ENCODE measurements around the gene ALG14.

The ALG14 gene

GRCh38 chr1:94955767-94956632, 116.8 kb downstream of the ALG14 start:
- 100% methylated on average over 5 of the region's 6 CpGs for WGBS (ENCODE audit: insufficient coverage)
- POLR2A ChIA-PET = no interaction called here

DNA sequence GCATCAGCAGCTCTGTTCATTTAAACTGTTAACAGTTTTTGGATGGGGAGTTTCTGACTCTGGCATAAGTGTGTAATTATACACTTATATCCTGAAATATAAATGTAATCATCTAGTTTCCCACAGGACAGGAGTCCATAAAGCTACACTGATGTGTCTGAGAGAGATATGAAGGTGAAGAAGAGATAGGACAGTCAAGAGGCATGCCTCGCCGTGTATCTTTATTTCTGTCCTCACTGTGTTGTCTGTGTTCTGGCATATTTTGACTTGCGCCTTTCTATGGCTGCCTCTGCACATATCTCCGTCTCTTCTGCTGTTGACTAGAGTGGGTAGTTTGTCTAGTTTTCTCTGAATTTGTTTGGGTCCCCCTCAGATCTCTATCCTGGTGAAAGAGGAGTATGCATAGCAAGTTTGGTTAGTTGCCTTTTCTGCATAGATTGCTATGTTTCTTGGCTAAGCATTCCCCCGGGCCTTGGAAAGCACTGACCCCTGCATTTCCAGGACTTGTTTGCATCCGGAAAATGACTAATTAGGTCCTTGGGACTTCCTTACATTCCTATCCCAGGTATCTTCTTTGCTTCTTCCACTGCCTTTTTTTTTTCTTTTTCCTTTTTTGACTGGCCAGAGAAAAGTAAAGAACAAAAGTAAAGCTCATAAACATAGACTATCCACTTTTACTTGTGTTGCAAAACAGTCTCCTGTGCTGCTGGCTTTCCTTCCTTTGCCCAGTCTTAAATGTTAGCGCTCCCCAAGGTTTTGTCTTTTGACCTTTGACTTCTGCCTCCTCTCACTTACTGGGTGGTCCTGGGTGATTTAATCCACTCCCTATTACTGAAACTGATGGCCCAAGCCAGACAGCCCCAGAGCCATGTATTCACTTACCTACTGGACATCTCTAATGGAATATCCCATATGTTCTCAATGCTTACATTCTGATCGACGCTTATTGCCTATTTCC, 118.2 kb downstream of the ALG14 start:
- Histone ChIP-seq H3K27ac (ENCODE audit: insufficient read depth in 1 of 2, low read depth in 1 of 2, low read length in 2 of 2, poor library complexity in 1 of 2, severe bottlenecking in 2 of 2) (no peak overlapping the region), H3K9me3 (ENCODE audit: control extremely low read depth in 1 of 5, control insufficient read depth in 4 of 5, insufficient read depth in 2 of 5, low read depth in 1 of 5, low read length in 4 of 5) (no peaks in the 10 kb centered on the region), H3K36me3 (ENCODE audit: control insufficient read depth in 4 of 4, insufficient read depth in 4 of 4, low read length in 3 of 4) (no peaks in the 10 kb centered on the region), H3K4me3 (ENCODE audit: control insufficient read depth in 1 of 7, extremely low read depth in 1 of 7, insufficient read depth in 4 of 7, low read depth in 2 of 7, low read length in 6 of 7) (no peak overlapping the region), H3K4me1 (ENCODE audit: control extremely low read depth in 1 of 4, control insufficient read depth in 4 of 4, insufficient read depth in 4 of 4, low read length in 3 of 4) (no peaks in the 10 kb centered on the region), H3K27me3 (replicated peaks in 2 of 5; ENCODE audit: control insufficient read depth in 4 of 5, insufficient read depth in 5 of 5, low read length in 4 of 5) (no peaks in the 10 kb centered on the region)
- ChIA-PET POLR2A (no interaction called here), CTCF (interaction anchor here (1.2 kb wide), 1 partner anchor 10 kb away, joined by 3 read pairs; no protein-coding TSS in a partner anchor)
- no peak for DNase-seq
- WGBS (ENCODE audit: insufficient coverage) = 93% methylated on average over 8 of the region's 9 CpGs

More at GRCh38 chr1:94955767-94956632, 116.8 kb downstream of the ALG14 start:
- DNase-seq = no peak
- Histone ChIP-seq H3K9me3 (ENCODE audit: control extremely low read depth in 1 of 5, control insufficient read depth in 4 of 5, insufficient read depth in 2 of 5, low read depth in 1 of 5, low read length in 4 of 5) (no peaks in the 10 kb centered on the region), H3K27ac (ENCODE audit: insufficient read depth in 1 of 2, low read depth in 1 of 2, low read length in 2 of 2, poor library complexity in 1 of 2, severe bottlenecking in 2 of 2) (no peak overlapping the region), H3K4me1 (ENCODE audit: control extremely low read depth in 1 of 4, control insufficient read depth in 4 of 4, insufficient read depth in 4 of 4, low read length in 3 of 4) (peaks cover 0 to under 1% (median 0%) of the 10 kb centered on the region in 4 experiments), H3K4me3 (ENCODE audit: control insufficient read depth in 1 of 7, extremely low read depth in 1 of 7, insufficient read depth in 4 of 7, low read depth in 2 of 7, low read length in 6 of 7) (no peak overlapping the region), H3K36me3 (ENCODE audit: control insufficient read depth in 4 of 4, insufficient read depth in 4 of 4, low read length in 3 of 4) (no peaks in the 10 kb centered on the region), H3K27me3 (replicated peaks in 2 of 5; ENCODE audit: control insufficient read depth in 4 of 5, insufficient read depth in 5 of 5, low read length in 4 of 5) (no peaks in the 10 kb centered on the region)
- CTCF ChIA-PET = no interaction called here

DNA sequence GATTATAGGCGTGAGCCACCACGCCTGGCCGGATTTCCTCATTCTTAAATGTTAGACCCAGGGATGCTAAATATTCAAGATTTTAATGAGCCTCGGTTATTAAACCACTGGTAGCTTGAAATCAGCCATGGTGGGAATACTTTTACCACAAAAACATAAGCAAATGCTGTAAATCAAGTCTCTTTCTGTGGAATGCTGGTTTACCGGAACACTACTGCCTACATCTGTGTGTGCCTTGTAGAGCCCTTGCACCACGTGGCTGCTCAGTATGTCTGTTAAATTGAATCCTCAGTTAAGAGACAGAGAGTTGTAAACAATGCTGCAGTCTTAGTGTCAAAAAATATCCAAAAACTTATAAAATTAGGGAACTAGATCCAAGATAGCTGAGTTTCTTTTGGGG, 119.0 kb downstream of the ALG14 start:
- WGBS (ENCODE audit: insufficient coverage) = 89% methylated on average over 5 of the region's 6 CpGs
- no peaks in the 10 kb centered on the region for H3K4me1 ChIP-seq (ENCODE audit: control extremely low read depth in 1 of 4, control insufficient read depth in 4 of 4, insufficient read depth in 4 of 4, low read length in 3 of 4)
- H3K27ac ChIP-seq (ENCODE audit: insufficient read depth in 1 of 2, low read depth in 1 of 2, low read length in 2 of 2, poor library complexity in 1 of 2, severe bottlenecking in 2 of 2) = no peak overlapping the region
- H3K36me3 ChIP-seq (ENCODE audit: control insufficient read depth in 4 of 4, insufficient read depth in 4 of 4, low read length in 3 of 4) = no peaks in the 10 kb centered on the region
- H3K9me3 ChIP-seq (ENCODE audit: control extremely low read depth in 1 of 5, control insufficient read depth in 4 of 5, insufficient read depth in 2 of 5, low read depth in 1 of 5, low read length in 4 of 5) = no peaks in the 10 kb centered on the region
- ChIA-PET POLR2A (no interaction called here), CTCF (interaction anchor here (1.2 kb wide), 1 partner anchor 10 kb away, joined by 3 read pairs; no protein-coding TSS in a partner anchor)
- no peak for DNase-seq
- no peaks in the 10 kb centered on the region for H3K27me3 ChIP-seq (replicated peaks in 2 of 5; ENCODE audit: control insufficient read depth in 4 of 5, insufficient read depth in 5 of 5, low read length in 4 of 5)
- no peak overlapping the region for H3K4me3 ChIP-seq (ENCODE audit: control insufficient read depth in 1 of 7, extremely low read depth in 1 of 7, insufficient read depth in 4 of 7, low read depth in 2 of 7, low read length in 6 of 7)

DNA sequence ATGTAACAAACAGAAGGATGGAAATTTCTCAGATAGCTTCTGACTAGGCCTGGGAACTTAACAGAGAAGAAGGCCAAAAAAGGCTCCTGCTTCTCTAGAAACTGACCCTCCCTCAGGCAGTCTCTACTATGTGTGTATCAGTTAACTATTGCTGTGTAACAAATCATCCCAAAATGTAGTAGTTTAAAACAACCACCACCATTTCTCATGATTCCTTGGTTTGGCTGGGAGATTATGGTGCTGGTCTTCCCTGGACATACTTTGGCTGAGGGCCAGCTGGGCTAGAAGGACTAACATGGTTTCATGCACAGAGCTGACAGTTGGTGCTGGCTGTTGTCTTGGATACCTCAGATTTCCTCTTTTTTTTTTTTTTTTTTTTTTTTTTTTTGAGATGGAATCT, 119.6 kb downstream of the ALG14 start:
- H3K4me1 ChIP-seq (ENCODE audit: control extremely low read depth in 1 of 4, control insufficient read depth in 4 of 4, insufficient read depth in 4 of 4, low read length in 3 of 4) = no peaks in the 10 kb centered on the region
- H3K27me3 ChIP-seq (replicated peaks in 2 of 5; ENCODE audit: control insufficient read depth in 4 of 5, insufficient read depth in 5 of 5, low read length in 4 of 5) = no peaks in the 10 kb centered on the region
- H3K9me3 ChIP-seq (ENCODE audit: control extremely low read depth in 1 of 5, control insufficient read depth in 4 of 5, insufficient read depth in 2 of 5, low read depth in 1 of 5, low read length in 4 of 5) = no peaks in the 10 kb centered on the region
- H3K27ac ChIP-seq (ENCODE audit: insufficient read depth in 1 of 2, low read depth in 1 of 2, low read length in 2 of 2, poor library complexity in 1 of 2, severe bottlenecking in 2 of 2) = no peak overlapping the region
- H3K4me3 ChIP-seq (ENCODE audit: control insufficient read depth in 1 of 7, extremely low read depth in 1 of 7, insufficient read depth in 4 of 7, low read depth in 2 of 7, low read length in 6 of 7) = no peak overlapping the region
- CTCF ChIA-PET = interaction anchor here (1.2 kb wide), 1 partner anchor 9 kb away, joined by 3 read pairs; no protein-coding TSS in a partner anchor
- POLR2A ChIA-PET = no interaction called here
- H3K36me3 ChIP-seq (ENCODE audit: control insufficient read depth in 4 of 4, insufficient read depth in 4 of 4, low read length in 3 of 4) = no peaks in the 10 kb centered on the region
- peak in 1 of 3 donors; percentile 7 for DNase-seq

GRCh38 chr1:94952539-94952938, 120.2 kb downstream of the ALG14 start:
- POLR2A ChIA-PET = no interaction called here
- no peak overlapping the region for H3K27ac ChIP-seq (ENCODE audit: insufficient read depth in 1 of 2, low read depth in 1 of 2, low read length in 2 of 2, poor library complexity in 1 of 2, severe bottlenecking in 2 of 2)
- H3K9me3 ChIP-seq (ENCODE audit: control extremely low read depth in 1 of 5, control insufficient read depth in 4 of 5, insufficient read depth in 2 of 5, low read depth in 1 of 5, low read length in 4 of 5) = no peaks in the 10 kb centered on the region
- H3K27me3 ChIP-seq (replicated peaks in 2 of 5; ENCODE audit: control insufficient read depth in 4 of 5, insufficient read depth in 5 of 5, low read length in 4 of 5) = no peaks in the 10 kb centered on the region
- WGBS (ENCODE audit: insufficient coverage) = 97% methylated on average over 3 of the region's 5 CpGs
- no peak for DNase-seq
- no peak overlapping the region for H3K4me3 ChIP-seq (ENCODE audit: control insufficient read depth in 1 of 7, extremely low read depth in 1 of 7, insufficient read depth in 4 of 7, low read depth in 2 of 7, low read length in 6 of 7)
- no peaks in the 10 kb centered on the region for H3K36me3 ChIP-seq (ENCODE audit: control insufficient read depth in 4 of 4, insufficient read depth in 4 of 4, low read length in 3 of 4)
- CTCF ChIA-PET = no interaction called here
- H3K4me1 ChIP-seq (ENCODE audit: control extremely low read depth in 1 of 4, control insufficient read depth in 4 of 4, insufficient read depth in 4 of 4, low read length in 3 of 4) = no peaks in the 10 kb centered on the region

DNA sequence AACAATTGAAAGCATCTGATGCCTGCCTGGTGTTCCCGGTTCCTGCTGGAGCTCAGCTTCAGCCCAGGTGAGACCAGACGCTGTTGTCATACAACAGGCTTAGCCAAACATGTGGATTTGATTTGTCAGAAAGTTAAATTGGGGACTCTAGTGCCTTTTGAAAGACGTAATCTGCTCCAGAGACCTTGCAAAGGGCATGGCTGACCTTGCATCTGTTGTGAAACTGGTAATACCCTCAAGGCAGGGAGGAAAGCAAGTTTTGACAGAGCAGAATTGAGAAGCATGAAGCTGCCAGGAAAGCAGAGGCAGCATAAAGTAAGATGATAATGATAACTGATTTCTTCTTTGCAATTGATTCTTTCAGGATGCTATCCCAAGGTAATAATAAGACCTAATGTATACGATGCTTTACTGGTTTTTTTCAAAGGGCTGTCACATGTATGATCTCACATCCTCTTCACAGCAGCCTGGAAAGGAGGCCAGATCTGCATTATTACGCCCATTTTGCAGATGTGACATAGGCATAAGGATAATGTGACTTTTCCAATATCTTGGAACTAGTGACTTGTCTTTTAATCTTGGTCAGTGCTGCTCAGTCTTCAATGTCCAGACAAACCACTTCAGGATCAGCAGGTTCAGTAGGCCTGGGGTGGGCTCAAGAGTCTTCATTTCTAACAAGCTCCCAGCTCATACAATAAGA, 121.1 kb downstream of the ALG14 start:
- H3K36me3 ChIP-seq (ENCODE audit: control insufficient read depth in 4 of 4, insufficient read depth in 4 of 4, low read length in 3 of 4) = no peaks in the 10 kb centered on the region
- no peak overlapping the region for H3K4me3 ChIP-seq (ENCODE audit: control insufficient read depth in 1 of 7, extremely low read depth in 1 of 7, insufficient read depth in 4 of 7, low read depth in 2 of 7, low read length in 6 of 7)
- H3K9me3 ChIP-seq (ENCODE audit: control extremely low read depth in 1 of 5, control insufficient read depth in 4 of 5, insufficient read depth in 2 of 5, low read depth in 1 of 5, low read length in 4 of 5) = no peaks in the 10 kb centered on the region
- peaks cover 0 to 4% (median 0%) of the 10 kb centered on the region in 4 experiments for H3K4me1 ChIP-seq (ENCODE audit: control extremely low read depth in 1 of 4, control insufficient read depth in 4 of 4, insufficient read depth in 4 of 4, low read length in 3 of 4)
- no peak for DNase-seq
- POLR2A ChIA-PET = no interaction called here
- WGBS (ENCODE audit: insufficient coverage) = 97% methylated on average over 5 of the region's 5 CpGs
- no peaks in the 10 kb centered on the region for H3K27me3 ChIP-seq (replicated peaks in 2 of 5; ENCODE audit: control insufficient read depth in 4 of 5, insufficient read depth in 5 of 5, low read length in 4 of 5)
- CTCF ChIA-PET = no interaction called here
- H3K27ac ChIP-seq (ENCODE audit: insufficient read depth in 1 of 2, low read depth in 1 of 2, low read length in 2 of 2, poor library complexity in 1 of 2, severe bottlenecking in 2 of 2) = no peak overlapping the region

Data from common myeloid progenitor, CD34-positive (primary cell).